ENCODE data around the gene PHAX. TPM values are rescaled to one million over a fixed set of nuclear protein-coding genes. Genes with fewer than 3 reads are reported as not detected.
"Not testable (repeated sequence)": the region's sequence is repeated elsewhere in the genome, so short reads cannot be mapped to it uniquely, and the experiment has no call there.

PHAX gene
- polyA plus RNA-seq, 1 experiment, result 61.0 TPM

DNA sequence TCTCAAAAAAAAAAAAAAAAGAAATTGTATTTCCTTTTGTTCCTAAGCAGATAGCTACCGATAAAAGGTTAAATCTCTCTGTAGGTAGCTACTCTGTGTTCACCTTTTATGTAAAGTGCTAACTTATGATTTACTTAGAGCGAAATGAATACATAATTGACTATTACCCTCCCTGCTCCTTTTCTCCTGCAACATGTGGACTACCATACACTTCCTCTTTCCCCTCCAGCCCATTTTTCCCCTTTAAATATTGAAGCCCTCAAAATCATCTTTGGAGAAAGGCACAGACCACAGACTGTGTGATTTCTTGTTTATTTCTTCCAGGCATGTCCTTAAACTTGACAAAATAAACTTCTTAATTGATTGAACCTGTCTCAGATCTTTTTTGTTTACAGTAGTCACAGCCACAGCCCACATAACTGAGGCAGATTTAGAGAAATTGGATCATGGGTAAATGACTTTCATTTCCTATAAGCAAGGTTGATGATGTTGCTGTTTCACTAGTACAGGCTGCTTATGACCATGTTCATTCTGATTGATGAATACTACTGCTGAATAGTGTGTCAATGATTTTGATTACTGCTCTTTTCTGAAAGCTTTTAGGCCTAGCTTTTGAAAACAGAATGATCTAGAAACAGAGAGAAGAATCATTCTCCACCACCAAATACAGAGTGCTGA lies 59.2 kb downstream of the PHAX start:
- H3K4me3 ChIP-seq (ENCODE audit: low read depth, low read length), result no peak overlapping the region
- ChIA-PET POLR2A (no interaction called here), CTCF (interaction anchor here (0.6 to 3.5 kb wide), 9 partner anchors 17 to 833 kb away, joined by 3 to 41 read pairs (median 7); no protein-coding TSS in a partner anchor)
- no peaks in the 10 kb centered on the region for H3K27me3 ChIP-seq (ENCODE audit: control insufficient read depth, insufficient read depth, low read length)
- H3K9me3 ChIP-seq (ENCODE audit: control insufficient read depth, insufficient read depth, low read length), result no peaks in the 10 kb centered on the region; the same call in 1 of the 2 replicates
- no peak for DNase-seq (ENCODE audit: low read depth, low spot score)
- H3K27ac ChIP-seq (ENCODE audit: low read depth, low read length), result no peak overlapping the region
- TF ChIP-seq CTCF (IDR thresholded peaks at IDR 0.05; ENCODE audit: low read depth, low read length), result no peak

GRCh38 chr5:126664586-126664985 lies 63.8 kb downstream of the PHAX start:
- Histone ChIP-seq H3K27ac (ENCODE audit: low read depth, low read length) (no peak overlapping the region), H3K4me3 (ENCODE audit: low read depth, low read length) (no peak overlapping the region), H3K9me3 (ENCODE audit: control insufficient read depth, insufficient read depth, low read length) (no peaks in the 10 kb centered on the region; the same call in none of the 2 replicates), H3K27me3 (ENCODE audit: control insufficient read depth, insufficient read depth, low read length) (no peaks in the 10 kb centered on the region)
- CTCF ChIA-PET, result no interaction called here
- DNase-seq (ENCODE audit: low read depth, low spot score), result no peak
- TF ChIP-seq CTCF (IDR thresholded peaks at IDR 0.05; ENCODE audit: low read depth, low read length), result no peak
- POLR2A ChIA-PET, result no interaction called here

DNA sequence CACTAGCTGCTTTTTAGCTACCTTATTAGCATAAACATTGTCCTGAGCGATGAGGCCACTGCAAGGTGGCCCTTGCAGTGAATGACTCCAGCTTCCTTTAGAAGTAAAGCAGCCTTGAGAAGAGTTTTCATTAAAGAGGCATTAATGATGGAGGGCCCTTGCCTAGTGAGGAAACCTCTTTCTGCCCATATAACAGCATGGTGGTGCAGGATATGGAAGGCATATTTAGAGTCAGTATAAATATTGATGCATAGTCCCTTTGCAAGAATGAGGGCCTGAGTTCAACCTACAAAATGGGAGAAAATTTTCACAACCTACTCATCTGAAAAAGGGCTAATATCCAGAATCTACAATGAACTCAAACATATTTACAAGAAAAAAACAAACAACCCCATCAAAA lies 69.4 kb downstream of the PHAX start:
- DNase-seq (ENCODE audit: low read depth, low spot score); H3K27ac ChIP-seq (ENCODE audit: low read depth, low read length); POLR2A ChIA-PET; H3K9me3 ChIP-seq (ENCODE audit: control insufficient read depth, insufficient read depth, low read length); H3K27me3 ChIP-seq (ENCODE audit: control insufficient read depth, insufficient read depth, low read length); H3K4me3 ChIP-seq (ENCODE audit: low read depth, low read length): not testable (repeated sequence)
- CTCF ChIA-PET, result interaction anchor here (1.4 kb wide), 1 partner anchor 110 kb away, joined by 3 read pairs; no protein-coding TSS in a partner anchor

DNA sequence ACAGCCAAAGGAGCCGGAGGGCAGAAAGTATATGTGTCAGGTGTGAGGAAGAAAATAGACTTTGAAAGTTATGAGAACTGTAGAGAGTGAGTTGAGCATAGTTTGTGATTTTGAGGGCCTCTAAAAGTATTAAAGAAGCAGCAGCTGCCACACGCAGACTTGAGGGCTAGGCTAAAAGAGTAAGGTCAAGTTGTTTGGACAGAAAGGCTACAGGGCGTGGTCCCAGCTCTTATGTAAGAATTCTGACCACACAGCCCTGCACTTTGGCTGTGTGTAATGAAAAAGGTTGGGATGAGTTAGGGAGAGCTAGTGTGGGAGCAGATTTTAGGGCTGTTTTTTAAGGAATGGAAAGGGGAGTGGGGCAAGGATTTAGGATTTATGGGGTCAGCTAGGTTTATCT lies 70.9 kb downstream of the PHAX start:
- H3K4me3 ChIP-seq (ENCODE audit: low read depth, low read length); POLR2A ChIA-PET; CTCF ChIA-PET; H3K27me3 ChIP-seq (ENCODE audit: control insufficient read depth, insufficient read depth, low read length); DNase-seq (ENCODE audit: low read depth, low spot score); H3K9me3 ChIP-seq (ENCODE audit: control insufficient read depth, insufficient read depth, low read length); H3K27ac ChIP-seq (ENCODE audit: low read depth, low read length): not testable (repeated sequence)

DNA sequence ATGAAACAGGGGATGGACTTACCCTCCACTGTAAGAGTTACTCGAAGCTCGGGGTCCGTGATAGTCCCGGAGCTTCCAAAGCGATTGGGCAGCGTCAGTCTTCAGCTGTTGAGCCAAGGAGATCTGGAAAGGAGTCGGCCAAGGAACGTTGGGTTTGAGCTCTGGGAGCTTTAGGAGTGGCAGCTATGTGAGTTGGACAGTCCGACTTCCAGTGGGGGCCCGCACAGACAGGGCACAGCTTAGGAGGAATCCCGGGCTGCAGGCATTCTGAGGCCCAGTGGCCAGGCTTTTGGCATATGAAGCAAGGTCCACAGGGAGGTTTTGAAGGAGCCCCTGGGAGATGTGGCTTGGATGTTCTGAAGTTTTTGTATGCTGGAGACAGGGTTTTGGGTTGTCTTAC lies 72.7 kb downstream of the PHAX start:
- Histone ChIP-seq H3K4me3 (ENCODE audit: low read depth, low read length) (no peak overlapping the region), H3K27ac (ENCODE audit: low read depth, low read length) (no peak overlapping the region), H3K9me3 (ENCODE audit: control insufficient read depth, insufficient read depth, low read length) (peaks cover 4% of the 10 kb centered on the region; the same call in 1 of the 2 replicates), H3K27me3 (ENCODE audit: control insufficient read depth, insufficient read depth, low read length) (no peaks in the 10 kb centered on the region)
- TF ChIP-seq CTCF (IDR thresholded peaks at IDR 0.05; ENCODE audit: low read depth, low read length), result no peak
- POLR2A ChIA-PET, result interaction anchor here (0.7 kb wide), 1 partner anchor 11 kb away, joined by 5 read pairs; no protein-coding TSS in a partner anchor
- CTCF ChIA-PET, result interaction anchor here (0.9 to 8.4 kb wide), 3 partner anchors 17 to 130 kb away, joined by 5 to 159 read pairs (median 156); partner anchors contain the start of gene LMNB1
- no peak for DNase-seq (ENCODE audit: low read depth, low spot score)

GRCh38 chr5:126674145-126674544 lies 73.4 kb downstream of the PHAX start:
- no peak for TF ChIP-seq CTCF (IDR thresholded peaks at IDR 0.05; ENCODE audit: low read depth, low read length)
- CTCF ChIA-PET, result interaction anchor here (0.9 to 8.4 kb wide), 3 partner anchors 17 to 129 kb away, joined by 5 to 159 read pairs (median 156); partner anchors contain the start of gene LMNB1
- H3K27ac ChIP-seq (ENCODE audit: low read depth, low read length), result no peak overlapping the region
- no peaks in the 10 kb centered on the region for H3K27me3 ChIP-seq (ENCODE audit: control insufficient read depth, insufficient read depth, low read length)
- H3K4me3 ChIP-seq (ENCODE audit: low read depth, low read length), result no peak overlapping the region
- peaks cover 4% of the 10 kb centered on the region; the same call in 1 of the 2 replicates for H3K9me3 ChIP-seq (ENCODE audit: control insufficient read depth, insufficient read depth, low read length)
- DNase-seq (ENCODE audit: low read depth, low spot score), result no peak
- POLR2A ChIA-PET, result interaction anchor here (0.7 kb wide), 1 partner anchor 10 kb away, joined by 5 read pairs; no protein-coding TSS in a partner anchor

All from AG04450 (cell line).